PC-9 (cell line): ENCODE measurements around the gene EFNA4.

Experiments used
- EZH2 ChIP-seq: fragments of 200-600 bp; sonication (generic); IDR thresholded peaks from 2 replicates; pipeline ENCODE4 v1.8.0; 2017; ENCODE audit warnings: antibody characterized with exemption, low read depth
- TF ChIP-seq, protein P1 (sequence below): fragments of 200-600 bp; sonication (generic); conservative IDR thresholded peaks from 2 replicates; pipeline ENCODE4 v1.6.1; 2017; ENCODE audit warnings: mixed run types, antibody characterized with exemption, mild to moderate bottlenecking, moderate library complexity

DNA sequence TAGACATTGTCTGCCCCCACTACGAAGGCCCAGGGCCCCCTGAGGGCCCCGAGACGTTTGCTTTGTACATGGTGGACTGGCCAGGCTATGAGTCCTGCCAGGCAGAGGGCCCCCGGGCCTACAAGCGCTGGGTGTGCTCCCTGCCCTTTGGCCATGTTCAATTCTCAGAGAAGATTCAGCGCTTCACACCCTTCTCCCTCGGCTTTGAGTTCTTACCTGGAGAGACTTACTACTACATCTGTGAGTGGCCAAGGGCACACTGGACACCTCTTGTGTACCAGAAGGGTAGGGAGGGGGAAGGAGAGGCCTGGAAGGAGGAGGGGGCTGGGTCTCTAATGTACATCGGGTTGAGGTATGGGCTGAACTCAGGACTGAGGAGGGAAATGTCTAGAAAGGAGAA, 3.2 kb downstream of the EFNA4 start:
- TF ChIP-seq, protein P1, sequence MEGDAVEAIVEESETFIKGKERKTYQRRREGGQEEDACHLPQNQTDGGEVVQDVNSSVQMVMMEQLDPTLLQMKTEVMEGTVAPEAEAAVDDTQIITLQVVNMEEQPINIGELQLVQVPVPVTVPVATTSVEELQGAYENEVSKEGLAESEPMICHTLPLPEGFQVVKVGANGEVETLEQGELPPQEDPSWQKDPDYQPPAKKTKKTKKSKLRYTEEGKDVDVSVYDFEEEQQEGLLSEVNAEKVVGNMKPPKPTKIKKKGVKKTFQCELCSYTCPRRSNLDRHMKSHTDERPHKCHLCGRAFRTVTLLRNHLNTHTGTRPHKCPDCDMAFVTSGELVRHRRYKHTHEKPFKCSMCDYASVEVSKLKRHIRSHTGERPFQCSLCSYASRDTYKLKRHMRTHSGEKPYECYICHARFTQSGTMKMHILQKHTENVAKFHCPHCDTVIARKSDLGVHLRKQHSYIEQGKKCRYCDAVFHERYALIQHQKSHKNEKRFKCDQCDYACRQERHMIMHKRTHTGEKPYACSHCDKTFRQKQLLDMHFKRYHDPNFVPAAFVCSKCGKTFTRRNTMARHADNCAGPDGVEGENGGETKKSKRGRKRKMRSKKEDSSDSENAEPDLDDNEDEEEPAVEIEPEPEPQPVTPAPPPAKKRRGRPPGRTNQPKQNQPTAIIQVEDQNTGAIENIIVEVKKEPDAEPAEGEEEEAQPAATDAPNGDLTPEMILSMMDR: no peak
- no peak for TF ChIP-seq EZH2
